ENCODE measurements around the gene TNFRSF25.

GRCh38 chr1:6496365-6496721 is 30.4 kb upstream of the TNFRSF25 start:
- TF ChIP-seq EZH2 (IDR thresholded peaks at IDR 0.05) (no peak), POLR2AphosphoS5 (IDR thresholded peaks at IDR 0.05; ENCODE audit: borderline replicate concordance, low read depth, low read length) (no peak), FOXP2 (optimal IDR thresholded peaks at IDR 0.05; ENCODE audit: control extremely low read depth, extremely low read length, insufficient read depth) (no peak)
